SKM-1 (cell line): ENCODE results near the gene ZC3H18.

Experiments used
- DNase-seq: peaks from one replicate; lab custom pipeline; 2025; ENCODE audit not compliant: unreplicated experiment; lab: John Stamatoyannopoulos, UW

The ZC3H18 gene

DNA sequence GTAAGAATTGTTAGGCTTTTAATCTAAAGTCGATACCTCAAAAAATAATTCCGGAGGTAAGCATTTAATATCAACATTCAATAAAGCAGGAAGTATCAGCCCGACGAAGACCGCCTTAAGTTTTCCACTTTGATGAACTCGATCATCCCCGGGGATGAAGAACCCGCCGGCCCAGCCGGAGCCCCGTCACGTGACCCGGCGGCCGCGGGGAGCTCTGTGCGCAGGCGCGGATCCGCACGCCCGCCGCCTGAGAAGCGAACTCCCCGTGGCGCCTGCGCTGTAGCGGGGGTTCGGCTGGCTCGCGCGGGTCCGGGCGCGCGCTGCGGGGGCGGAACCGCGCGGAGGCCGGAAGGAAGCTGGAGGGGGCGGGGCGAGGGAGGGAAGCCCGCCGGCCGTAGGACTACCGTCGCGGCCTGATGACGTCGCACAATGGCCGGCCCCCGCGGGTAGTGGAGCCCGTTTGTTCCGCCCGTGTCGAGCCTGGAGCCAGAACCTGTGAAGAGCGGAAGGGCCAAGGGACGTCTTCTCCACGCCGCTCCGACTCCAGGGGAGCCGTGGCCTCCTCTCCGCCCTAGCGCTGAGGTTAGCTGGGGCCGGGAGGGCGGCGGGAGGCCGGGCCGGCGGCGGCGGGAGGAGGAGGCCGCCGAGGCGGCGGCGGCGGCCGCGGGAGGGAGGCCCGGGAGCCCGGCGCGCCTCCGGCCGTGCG, at the start of gene ZC3H18:
ZC3H18 (plus strand) TSS at position 419 of the 706 bp plus-strand sequence. CDS start 6,721 bp downstream, outside the sequence.
- peak; percentile 88 for DNase-seq

DNA sequence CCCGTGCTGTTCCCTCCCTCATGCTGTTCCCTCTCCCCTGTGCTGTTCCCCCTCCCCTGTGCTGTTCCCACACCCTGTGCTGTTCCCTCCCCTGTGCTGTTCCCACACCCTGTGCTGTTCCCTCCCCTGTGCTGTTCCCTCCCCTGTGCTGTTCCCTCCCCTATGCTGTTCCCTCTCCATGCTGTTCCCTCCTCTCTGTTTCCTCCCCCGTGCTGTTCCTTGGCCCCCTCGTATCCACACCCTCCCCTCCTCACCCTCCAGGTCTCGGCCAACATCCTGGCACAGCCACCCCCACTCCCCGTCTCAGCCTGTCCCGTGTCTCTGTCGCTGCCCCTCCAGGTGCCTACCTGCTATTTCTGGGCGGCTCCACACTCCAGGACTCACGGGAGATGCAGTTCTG, 48.5 kb upstream of the ZC3H18 start:
- DNase-seq = no peak

DNA sequence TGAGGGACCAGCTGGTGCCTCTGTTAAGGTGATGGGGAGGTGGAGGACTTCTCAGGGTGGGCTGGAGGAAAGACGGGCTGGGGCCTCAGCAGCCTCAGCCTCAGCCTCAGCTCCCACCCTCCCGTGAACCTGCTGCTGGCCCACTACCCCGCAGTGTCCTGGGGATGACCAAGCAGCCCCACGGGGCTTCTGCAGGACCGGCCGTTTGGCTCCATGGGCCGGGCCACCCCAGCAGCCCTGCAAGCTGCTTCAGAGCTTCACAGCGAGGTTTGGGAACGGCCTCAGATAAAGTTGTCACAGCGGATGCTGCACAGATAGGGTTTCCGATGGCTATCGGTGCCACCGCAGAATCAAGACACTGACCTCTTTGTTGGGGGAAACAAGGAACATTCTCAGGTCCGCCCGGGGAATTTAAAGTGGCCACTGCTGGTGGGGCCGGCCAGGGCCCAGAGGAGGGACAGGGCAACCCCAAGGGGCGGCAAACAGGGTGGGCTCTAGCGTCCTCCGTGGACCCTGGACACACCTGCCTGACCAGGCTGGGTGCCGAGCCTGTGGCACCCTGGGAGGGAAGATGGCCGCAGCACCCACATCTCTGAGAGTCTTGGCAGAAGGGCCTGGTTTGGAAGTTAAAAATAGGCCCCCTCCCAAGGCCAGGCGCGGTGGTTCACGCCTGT, 47.8 kb upstream of the ZC3H18 start:
- no peak for DNase-seq

DNA sequence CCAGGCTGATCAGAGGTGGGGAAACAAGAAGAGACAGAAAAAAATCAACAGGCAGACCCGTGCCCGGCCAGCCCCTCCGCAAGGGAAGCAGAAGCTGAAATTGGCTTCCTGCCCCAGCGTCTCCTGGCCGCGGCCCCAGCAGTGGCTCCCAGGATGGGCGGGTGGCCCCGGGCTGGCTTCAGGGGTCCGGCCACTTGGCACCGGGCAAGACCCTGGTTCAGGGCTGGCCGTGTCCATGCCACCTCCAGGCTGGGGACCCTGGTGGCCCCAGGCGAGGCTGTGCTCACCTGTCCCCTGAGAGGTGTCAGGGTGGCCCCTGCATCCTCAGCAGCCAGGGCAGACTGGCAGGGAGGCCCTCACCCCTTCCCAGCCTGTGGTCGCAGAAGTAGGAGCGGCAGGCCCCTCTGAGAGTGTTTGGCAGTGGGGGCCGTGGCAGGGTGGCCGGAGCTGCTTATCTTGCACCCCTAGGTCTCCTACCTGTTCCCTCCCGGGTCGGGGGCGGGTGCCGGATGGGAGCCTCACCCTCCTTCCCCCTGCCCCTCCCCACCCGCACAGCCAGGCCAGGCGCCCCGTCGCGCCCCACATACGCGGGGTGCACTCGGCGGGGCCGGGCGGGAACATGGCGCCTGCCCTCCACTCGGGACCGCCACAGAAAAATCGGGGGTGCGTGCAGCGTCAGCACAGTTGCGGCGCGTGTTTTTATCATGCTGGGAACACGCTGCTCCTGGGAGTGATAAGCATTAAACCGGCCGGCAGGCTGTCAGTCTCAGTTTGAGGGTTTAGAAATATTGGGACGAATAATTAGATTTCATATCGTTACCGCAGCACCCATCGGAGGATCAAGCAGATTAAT, 46.7 kb upstream of the ZC3H18 start:
- no peak for DNase-seq

DNA sequence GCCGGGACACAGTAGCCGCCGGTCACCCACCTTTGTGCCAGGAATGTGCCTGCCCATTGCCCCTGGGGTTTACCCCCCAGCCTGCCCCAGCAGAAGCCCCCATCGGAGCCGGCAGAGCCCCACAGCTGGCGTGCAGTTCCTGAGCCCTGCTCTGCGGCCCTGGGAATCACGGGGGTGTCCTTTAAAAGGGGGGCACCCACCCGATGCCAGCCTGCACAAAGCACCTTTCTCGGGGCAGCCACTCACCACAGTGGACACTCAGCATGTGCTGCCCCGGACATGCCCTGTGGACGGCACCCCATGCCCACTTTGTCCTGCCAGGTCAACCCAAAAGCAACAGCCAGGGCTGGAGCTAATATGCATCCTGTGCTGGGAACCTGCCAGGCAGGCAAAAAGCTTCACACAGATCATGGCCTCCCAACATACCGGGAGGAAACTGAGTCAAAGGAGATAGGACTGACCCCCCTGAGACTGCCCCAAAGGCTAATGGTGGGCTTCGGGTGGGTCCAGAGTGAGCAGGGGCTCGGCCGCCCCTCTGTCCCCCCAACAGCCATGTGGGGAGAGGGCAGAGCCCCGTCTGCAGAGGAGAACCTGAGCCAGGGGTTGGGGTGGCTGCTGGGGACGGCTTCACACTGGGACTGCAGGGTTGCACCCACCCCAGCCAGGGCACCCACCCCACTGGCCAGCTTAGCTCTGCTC, 45.8 kb upstream of the ZC3H18 start:
- no peak for DNase-seq

DNA sequence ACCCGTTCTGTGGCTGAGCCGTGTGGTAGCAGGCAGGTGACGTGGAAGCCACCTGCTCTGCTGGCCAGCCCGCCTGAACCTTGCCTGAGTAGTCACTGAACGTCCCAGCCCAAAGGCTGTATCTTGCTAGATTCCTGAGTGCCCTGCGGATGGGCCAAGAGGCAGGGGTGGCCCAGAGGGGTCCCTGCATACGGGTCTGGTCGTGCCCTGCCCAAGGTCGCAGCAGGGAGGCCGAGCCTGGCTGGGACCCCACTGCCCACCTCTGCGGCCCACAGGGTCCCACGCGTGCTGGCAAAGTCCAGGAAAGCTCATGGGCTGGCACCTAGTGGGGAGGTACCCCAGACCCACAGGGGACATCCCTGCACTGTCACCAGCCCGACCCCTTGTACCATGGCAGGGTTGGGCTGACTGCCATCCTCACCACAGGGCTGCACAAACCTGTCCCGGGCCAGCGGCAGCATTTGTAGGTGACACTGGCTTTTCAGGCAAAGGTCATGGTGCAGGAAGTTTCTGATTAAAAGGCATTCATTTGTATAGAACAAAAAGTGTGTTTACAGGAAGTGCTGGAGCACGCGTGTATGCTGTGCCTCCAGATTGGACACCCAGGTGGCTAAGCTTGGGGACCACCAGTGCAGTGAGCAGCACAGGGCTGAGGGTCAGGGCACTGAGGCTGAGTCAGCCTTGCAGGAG, 45.1 kb upstream of the ZC3H18 start:
- no peak for DNase-seq

DNA sequence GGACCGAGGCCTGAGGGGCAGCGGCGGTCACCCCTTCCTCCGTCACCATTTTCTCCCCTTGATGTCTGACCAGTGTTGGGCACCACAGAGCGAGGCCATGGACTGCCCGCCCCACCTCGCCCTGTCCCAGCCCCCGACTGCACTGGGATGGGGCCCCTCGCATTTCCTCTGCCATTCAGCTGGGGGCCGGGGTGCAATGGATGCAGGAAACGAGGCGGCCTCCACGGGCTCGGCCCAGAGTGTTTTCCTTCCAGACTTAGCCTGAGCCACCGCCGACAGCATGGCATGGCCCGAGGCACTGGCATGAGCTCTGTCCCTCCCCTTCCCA, 44.6 kb upstream of the ZC3H18 start:
- DNase-seq = no peak

DNA sequence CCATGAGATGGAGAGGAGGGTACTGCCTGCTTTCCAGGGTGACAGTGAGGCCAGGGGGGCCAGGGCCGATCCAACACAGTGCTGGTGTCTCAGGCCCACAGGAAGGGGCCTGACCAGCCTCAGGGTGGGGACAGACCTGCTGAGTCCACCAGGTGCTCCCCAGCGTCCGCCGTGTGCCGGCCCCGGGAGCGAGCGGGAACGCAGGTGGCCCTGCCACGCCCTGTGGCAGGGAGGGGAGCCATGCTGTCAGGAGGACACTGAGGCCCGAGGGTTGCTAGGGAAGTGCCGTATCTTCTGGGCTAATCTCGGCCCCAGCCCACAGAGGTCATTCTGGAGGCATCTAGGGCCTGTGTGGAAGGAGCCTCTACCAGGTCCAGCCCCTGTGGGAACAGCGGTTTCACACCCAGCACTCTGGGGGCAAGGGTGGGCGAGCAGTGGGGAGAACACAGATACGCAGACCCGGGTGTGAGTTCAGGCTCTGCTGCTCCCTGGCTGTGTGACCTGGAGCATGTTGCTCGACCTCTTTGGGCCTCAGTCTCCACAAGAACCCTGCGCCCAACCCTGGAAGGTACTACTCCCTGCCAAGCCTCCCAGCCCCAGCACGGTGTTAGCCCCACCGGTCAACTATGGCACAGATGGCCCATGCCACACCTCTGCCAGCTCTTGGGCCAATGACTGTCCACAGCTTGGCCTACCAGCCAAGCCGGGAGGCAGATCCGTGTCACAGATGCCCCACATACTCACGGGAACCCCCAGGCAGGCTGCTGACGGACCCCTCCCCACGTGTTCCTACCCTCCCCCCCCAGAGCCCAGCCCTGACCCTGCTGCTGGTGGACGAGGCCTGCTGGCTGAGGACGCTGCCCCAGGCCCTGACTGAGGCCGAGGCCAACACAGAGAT, 43.9 kb upstream of the ZC3H18 start:
- DNase-seq = peak; percentile 7

DNA sequence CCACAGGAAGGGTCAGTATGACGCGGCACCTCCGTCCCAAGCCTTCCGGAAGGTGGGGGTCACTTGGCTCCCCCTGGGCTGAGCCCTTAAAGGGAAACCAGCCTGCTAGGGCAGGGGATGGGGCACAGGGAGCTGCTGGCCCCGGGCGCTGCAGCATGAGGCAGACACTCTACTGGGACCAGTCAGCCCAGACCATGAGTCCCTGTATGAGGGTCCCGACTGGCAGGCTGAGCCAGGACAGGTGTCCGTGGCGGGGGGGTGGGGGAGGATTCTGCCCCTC, 43.4 kb upstream of the ZC3H18 start:
- DNase-seq = no peak

DNA sequence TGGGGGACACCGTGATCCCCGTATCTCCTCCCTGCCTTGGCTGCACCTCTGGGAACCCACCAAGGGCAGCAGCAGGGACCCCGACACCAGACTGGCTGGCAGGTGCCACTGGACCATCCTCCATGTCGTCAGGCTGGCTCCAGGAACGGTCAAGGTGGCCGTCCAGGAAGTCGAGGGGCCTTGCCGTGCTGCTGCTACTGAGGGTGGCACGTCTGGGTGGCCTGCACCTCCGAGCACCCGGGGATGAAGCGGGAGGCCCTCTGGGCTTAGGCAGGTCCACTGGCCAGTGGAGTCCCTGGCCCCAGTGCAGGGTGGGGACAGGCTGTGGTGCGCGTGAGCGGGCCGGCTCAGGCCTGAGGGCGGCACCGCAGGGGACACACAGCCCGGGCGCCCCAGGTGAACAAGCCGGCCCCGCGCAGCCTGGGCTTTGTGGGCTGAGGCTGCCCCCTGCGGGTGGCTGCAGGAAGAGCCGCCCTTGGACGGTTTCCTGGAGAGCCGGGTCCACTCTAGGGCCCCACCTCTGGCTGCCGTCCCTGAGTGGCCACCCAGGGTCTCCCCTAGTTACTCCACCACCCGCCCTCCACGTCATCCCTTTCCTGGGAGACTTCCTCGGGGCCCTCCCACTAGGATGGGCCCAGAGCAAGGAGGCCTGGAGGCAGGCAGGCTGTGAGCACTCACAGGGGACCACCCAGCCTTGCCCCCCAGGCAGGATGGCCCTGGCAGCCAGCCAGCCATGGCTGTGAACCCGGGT, 42.8 kb upstream of the ZC3H18 start:
- no peak for DNase-seq

DNA sequence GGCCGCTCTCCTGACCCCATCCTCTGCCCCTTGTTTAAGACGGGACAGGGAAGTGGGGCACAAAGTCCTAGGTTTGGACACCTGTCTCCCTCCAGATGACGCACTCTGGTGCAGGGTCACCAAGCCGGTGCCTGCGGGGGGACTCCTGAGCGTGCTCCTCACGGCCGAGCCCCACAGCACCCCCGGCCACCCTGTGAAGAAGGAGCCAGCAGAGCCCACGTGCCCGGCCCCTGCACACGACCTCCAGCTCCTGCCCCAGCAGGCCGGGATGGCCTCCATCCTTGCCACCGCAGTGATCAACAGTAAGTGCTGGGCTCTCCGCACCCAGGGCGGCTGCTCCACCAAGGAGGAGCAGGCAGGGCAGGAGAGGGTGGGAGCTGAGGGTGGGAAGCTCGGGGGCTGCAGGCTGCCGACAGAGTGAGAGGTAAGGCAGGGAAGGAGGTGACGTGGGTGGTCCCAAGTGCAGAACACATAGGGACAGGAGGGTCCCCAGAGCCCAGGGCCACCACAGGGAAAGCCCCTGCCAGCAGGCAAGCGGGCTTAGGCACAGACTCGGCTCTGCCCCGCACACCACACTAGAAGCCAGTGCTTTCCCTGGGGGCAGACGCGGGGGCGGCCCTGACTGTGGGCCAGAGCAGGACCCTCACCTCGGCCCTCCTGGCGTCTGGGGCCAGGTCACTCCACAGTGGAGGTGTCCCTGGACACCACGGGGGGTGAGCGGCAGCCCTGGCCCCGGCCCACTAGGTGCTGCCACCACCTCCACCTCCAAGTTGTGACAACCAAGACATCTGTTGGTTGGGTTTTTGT, 42.1 kb upstream of the ZC3H18 start:
- DNase-seq = no peak

DNA sequence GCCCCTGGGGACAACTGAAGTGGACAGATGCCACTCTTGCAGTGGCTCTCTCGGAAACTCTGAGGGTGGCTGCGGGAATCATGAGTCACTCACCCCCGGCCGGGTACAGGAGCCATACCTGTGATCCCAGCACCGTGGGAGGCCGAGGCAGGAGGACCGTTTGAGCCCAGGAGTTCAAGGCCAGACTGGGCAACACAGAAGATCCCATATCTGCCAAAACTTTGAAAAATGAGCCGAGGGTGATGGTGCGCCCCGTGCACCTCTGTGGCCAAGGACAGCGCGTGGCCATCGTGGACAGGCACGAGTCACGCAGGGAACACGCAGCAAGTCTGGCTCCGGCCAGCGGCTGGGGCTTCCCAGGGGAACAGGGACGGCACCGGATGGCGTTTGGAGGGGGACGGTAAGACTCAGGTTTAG, 41.3 kb upstream of the ZC3H18 start:
- DNase-seq = no peak

DNA sequence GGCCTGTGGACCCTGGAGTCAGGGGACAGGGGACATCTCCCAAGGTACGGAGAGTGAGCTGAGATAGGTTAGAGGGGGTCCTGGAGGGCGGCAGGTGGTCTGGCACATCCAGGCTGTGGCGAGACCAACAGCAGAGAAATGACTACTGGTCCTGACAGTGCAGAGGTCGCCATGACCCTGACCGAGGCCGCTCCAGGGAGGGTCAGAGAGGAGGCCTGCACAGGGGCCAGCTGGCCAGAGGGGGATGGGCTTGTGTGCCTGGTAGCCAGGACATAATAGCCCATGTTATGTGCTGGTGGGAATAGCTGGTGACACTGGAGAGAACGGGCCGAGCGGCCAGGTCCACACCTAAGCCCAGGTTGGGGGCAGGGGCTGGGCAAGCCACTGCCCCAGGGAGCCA, 40.6 kb upstream of the ZC3H18 start:
- DNase-seq = no peak

DNA sequence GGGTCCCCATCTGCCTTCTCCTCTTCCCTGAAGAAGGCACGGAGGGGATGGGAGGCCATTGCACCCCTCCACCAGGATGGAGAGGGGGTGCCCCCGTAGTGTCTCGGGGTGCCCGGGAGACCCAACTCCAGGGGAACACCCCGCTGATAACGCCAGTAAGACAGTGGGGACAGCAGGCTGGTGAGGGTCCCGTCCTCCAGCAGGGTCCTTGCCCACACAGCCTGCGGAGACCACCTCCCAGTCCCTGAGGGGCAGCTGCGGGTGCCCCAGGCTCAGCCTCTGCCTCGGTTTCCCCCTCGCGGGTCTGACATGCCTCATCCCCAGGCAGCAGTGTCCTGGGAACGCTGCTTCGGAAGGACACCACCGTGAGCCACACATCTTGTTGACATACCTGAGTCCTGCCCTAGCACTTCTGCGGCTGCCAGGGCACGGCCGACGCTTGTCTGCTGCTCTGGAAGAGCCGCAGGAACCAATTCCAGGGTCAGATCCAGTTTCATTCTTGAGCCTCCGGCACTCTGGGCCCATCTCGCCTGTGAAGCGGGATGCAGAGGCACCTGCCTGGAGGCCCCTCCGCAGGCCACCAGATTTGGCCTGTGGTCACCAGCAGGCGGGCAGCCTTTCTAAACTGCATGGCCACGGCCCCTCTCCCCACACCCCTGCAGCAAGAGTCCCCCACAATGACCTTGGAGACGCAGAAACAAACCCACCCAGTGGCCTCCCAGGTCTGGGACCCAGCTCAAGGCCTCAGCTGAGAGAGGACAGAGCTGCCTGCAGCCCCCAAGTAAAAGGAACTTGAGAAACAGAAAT, 39.9 kb upstream of the ZC3H18 start:
- DNase-seq = no peak

DNA sequence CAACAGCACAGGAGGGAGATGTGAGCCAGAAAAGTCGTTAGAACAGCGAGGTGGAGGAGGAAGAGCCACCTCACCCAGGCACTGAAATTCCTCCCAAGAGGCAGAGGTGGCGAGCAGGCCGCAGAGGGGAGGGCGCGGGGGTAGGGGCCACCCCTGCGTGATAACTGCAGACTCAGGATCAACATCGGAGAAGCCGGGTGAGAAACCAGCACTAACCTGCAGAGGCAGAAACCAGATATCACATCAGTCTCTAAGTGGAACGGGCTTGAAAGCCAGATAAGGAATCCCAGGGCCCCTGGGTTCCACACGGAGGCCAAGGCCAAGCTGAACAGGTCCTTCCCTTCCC, 39.4 kb upstream of the ZC3H18 start:
- no peak for DNase-seq

DNA sequence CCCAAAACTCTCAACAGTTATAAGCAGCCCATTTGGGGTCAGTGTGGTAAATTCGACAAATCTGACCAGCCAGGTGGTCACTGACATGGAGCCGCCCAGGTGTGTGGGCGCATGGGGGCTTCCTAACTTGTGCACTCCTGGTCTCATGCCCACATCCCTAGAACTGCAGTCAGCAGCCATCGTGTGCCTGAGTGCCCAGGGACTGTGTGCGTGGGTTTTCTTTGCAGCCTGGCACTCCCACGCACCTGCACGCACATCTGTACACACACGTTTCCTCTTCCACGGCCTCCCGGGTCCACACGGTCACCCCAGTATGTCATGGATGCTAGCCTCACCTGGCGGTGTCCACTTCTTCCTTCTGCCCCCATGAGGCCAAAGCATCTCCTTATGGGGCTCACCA, 38.9 kb upstream of the ZC3H18 start:
- no peak for DNase-seq

DNA sequence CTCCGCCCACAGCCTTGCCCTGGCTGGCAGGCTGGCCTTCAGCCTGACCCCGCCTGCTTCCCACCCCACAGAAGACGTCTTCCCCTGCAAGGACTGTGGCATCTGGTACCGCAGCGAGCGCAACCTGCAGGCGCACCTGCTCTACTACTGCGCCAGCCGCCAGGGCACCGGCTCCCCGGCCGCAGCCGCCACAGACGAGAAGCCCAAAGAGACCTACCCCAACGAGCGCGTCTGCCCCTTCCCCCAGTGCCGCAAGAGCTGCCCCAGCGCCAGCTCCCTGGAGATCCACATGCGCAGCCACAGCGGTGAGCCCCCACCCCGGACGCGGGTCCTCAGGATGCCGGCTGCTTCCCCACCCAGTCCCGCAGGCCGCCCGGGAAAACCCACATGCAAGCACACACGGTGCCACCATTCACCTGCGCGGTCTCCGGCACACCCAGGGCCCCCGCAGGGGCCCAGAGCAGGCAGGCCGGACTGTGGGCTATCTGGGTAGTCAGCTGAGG, 38.2 kb upstream of the ZC3H18 start:
- DNase-seq = no peak
